ENCODE data around the gene NLRC3. TPM values are rescaled to one million over a fixed set of nuclear protein-coding genes. Genes with fewer than 3 reads are reported as not detected.

NLRC3 gene
- total RNA-seq, 1 experiment from 2014 or later, result 0.15 TPM

- ChIA-PET POLR2A (no interaction called here), RAD21 (ENCODE audit: low non-redundant PET in 1 of 2, low total read pairs in 2 of 2, uncharacterized antibody in 2 of 2, unreplicated experiment in 2 of 2) (no interaction called here), CTCF (no interaction called here)
- BruUV-seq (replicated peaks), result no TSS peak
- no peak for ATAC-seq
- Histone ChIP-seq H4K20me1 (ENCODE audit: insufficient read depth) (no peaks in the 10 kb centered on the region), H3K9ac (ENCODE audit: low read length) (no peak overlapping the region), H3K4me1 (ENCODE audit: control insufficient read depth in 1 of 2, insufficient read depth in 2 of 2, low read length in 2 of 2) (no peaks in the 10 kb centered on the region), H3K27ac (ENCODE audit: low read depth, low read length) (no peak overlapping the region), H3K36me3 (ENCODE audit: control insufficient read depth in 1 of 2, insufficient read depth in 2 of 2, low read length in 2 of 2) (no peaks in the 10 kb centered on the region), H3K4me2 (ENCODE audit: low read length) (no peak overlapping the region), H2AFZ (ENCODE audit: low read depth, low read length, poor library complexity, severe bottlenecking) (no peak overlapping the region), H3K9me2 (ENCODE audit: insufficient read depth) (no peaks in the 10 kb centered on the region), H3K27me3 (ENCODE audit: insufficient read depth, low read length) (no peaks in the 10 kb centered on the region), H3K4me3 (replicated peaks in 1 of 2; ENCODE audit: low read depth in 1 of 2, low read length in 2 of 2) (no peak overlapping the region), H3K79me2 (ENCODE audit: insufficient read depth, low read length) (no peaks in the 10 kb centered on the region), H3K9me3 (ENCODE audit: control insufficient read depth in 1 of 2, insufficient read depth in 1 of 2, low read depth in 1 of 2, low read length in 2 of 2) (no peaks in the 10 kb centered on the region)
- no peak for DNase-seq (ENCODE audit: low read depth, low spot score)
- TF ChIP-seq CEBPB (IDR thresholded peaks at IDR 0.05; ENCODE audit: low read depth), result no peak
- no peak for TF ChIP-seq JUND (IDR thresholded peaks at IDR 0.05)
- no peak for TF ChIP-seq ELF1 (IDR thresholded peaks at IDR 0.05; ENCODE audit: borderline replicate concordance, low read depth)
- TF ChIP-seq ZNF274 (IDR thresholded peaks at IDR 0.05; ENCODE audit: low read depth, low read length), result no peak
- no peak for TF ChIP-seq FOSL1 (IDR thresholded peaks at IDR 0.05; ENCODE audit: low read depth)
- TF ChIP-seq MAX (IDR thresholded peaks at IDR 0.05), result no peak
- no peak for TF ChIP-seq RAD21 (IDR thresholded peaks at IDR 0.05; ENCODE audit: low read depth)
- TF ChIP-seq CTCF (IDR thresholded peaks at IDR 0.05 in 2 of 3, conservative IDR thresholded peaks at IDR 0.05 in 1 of 3; ENCODE audit: borderline replicate concordance in 1 of 3, insufficient read depth in 1 of 3, low read depth in 2 of 3, low read length in 2 of 3), result no peak
- no peak for TF ChIP-seq POLR2AphosphoS5 (IDR thresholded peaks at IDR 0.05; ENCODE audit: low read depth, low read length)
- TF ChIP-seq YY1 (IDR thresholded peaks at IDR 0.05; ENCODE audit: extremely low read depth, insufficient replicate concordance, low read depth, low read length), result no peak
- TF ChIP-seq ZFX (IDR thresholded peaks at IDR 0.05), result no peak
- TF ChIP-seq ZBTB33 (IDR thresholded peaks at IDR 0.05; ENCODE audit: extremely low read depth, insufficient replicate concordance, low read length), result no peak
- TF ChIP-seq EZH2 (IDR thresholded peaks at IDR 0.05), result no peak
- TF ChIP-seq, protein P1, sequence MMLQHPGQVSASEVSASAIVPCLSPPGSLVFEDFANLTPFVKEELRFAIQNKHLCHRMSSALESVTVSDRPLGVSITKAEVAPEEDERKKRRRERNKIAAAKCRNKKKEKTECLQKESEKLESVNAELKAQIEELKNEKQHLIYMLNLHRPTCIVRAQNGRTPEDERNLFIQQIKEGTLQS (IDR thresholded peaks at IDR 0.05), result no peak
- no peak for TF ChIP-seq CBX3 (IDR thresholded peaks at IDR 0.05; ENCODE audit: low read depth)
- TF ChIP-seq EZH2phosphoT487 (IDR thresholded peaks at IDR 0.05; ENCODE audit: borderline replicate concordance), result no peak
- intact Hi-C loops (cut with micrococcal nuclease), result no loop called here
These were observed 23.9 kb downstream of the NLRC3 start for GRCh38 chr16:3553138-3553923.
